Erythroblast (primary cell): ENCODE data around the gene RASSF5.

Source experiments
- GATA1 ChIP-seq: IDR thresholded peaks from 2 replicates; pipeline ENCODE4 v1.6.1; 2011; ENCODE audit warnings: low read depth, mild to moderate bottlenecking, control low read depth, low read length, moderate library complexity
- POLR2A ChIP-seq: IDR thresholded peaks from 2 replicates; pipeline ENCODE4 v1.6.1; 2011; ENCODE audit warnings: mild to moderate bottlenecking, low read length

- no peak for TF ChIP-seq POLR2A
- TF ChIP-seq GATA1: no peak
Measured at GRCh38 chr1:206588492-206588891, 81.2 kb downstream of the RASSF5 start.
